Chondrocyte (in vitro differentiated cells): ENCODE results near the gene LYPD1. TPM values are rescaled to one million over a fixed set of nuclear protein-coding genes. Genes with fewer than 3 reads are reported as not detected.

Experiments
- DNase-seq: peaks from one replicate; pipeline ENCODE4 v3.0.0; 2021; ENCODE audit warnings: mixed read lengths, low spot score
- H3K27ac Mint-ChIP-seq: one replicate; pipeline ENCODE4 v1.8.0; 2021; ENCODE audit warnings: mild to moderate bottlenecking, moderate library complexity, mixed read lengths; ENCODE audit not compliant: unreplicated experiment
- H3K27me3 Mint-ChIP-seq: 2 replicates; pipeline ENCODE4 v1.8.0; 2021; ENCODE audit warnings: low read depth, mixed read lengths
- H3K36me3 Mint-ChIP-seq: 2 replicates; pipeline ENCODE4 v1.8.0; 2021; ENCODE audit warnings: low read depth, mixed read lengths
- H3K4me1 Mint-ChIP-seq: 2 replicates; pipeline ENCODE4 v1.8.0; 2021; ENCODE audit warnings: low read depth, mild to moderate bottlenecking, mixed read lengths
- H3K4me3 Mint-ChIP-seq: one replicate; pipeline ENCODE4 v1.8.0; 2021; ENCODE audit warnings: mild to moderate bottlenecking, moderate library complexity, mixed read lengths; ENCODE audit not compliant: unreplicated experiment
- H3K9me3 Mint-ChIP-seq: 2 replicates; pipeline ENCODE4 v1.8.0; 2021; ENCODE audit warnings: low read depth, mixed read lengths
- total RNA-seq: library from RNA; stranded (reverse); gene quantifications from 3 replicates; pipeline ENCODE4 v1.2.1, GENCODE V29; 2021
- TF ChIP-seq, protein P1 (sequence below): fragments of 200-600 bp; sonication (generic); IDR thresholded peaks from 2 replicates; pipeline ENCODE4 v1.5.0; 2021; ENCODE audit warnings: antibody characterized with exemption, mild to moderate bottlenecking, moderate library complexity

The LYPD1 gene
- total RNA-seq, 1 donor from 2014 or later: 5.0 TPM

DNA sequence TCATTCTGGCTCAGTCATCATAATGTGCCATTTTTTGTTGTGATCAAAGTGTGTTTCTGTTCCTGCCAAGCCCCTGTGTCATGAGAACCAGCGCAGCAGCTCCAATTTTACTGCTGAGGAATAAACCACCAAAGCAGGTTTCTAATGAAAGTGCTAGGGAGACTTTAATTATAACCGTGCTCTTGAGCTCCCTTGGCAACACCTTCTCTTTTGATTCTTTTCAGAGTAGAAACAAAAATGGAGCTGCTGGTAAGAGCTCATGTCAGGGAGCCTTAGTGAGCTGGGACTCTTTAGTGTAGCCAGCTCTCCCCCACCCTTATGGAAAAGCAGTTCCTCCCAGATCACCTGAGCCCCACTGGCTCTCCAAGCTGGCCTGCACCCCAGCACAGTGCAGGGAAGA, 74.3 kb downstream of the LYPD1 start:
- Mint-ChIP-seq H3K4me1 (no peaks in the 10 kb centered on the region), H3K4me3 (no peak overlapping the region), H3K27me3 (peaks cover 17% of the 10 kb centered on the region), H3K27ac (no peak overlapping the region), H3K9me3 (peaks cover 3% of the 10 kb centered on the region), H3K36me3 (no peaks in the 10 kb centered on the region)
- TF ChIP-seq, protein P1, sequence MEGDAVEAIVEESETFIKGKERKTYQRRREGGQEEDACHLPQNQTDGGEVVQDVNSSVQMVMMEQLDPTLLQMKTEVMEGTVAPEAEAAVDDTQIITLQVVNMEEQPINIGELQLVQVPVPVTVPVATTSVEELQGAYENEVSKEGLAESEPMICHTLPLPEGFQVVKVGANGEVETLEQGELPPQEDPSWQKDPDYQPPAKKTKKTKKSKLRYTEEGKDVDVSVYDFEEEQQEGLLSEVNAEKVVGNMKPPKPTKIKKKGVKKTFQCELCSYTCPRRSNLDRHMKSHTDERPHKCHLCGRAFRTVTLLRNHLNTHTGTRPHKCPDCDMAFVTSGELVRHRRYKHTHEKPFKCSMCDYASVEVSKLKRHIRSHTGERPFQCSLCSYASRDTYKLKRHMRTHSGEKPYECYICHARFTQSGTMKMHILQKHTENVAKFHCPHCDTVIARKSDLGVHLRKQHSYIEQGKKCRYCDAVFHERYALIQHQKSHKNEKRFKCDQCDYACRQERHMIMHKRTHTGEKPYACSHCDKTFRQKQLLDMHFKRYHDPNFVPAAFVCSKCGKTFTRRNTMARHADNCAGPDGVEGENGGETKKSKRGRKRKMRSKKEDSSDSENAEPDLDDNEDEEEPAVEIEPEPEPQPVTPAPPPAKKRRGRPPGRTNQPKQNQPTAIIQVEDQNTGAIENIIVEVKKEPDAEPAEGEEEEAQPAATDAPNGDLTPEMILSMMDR: no peak
- DNase-seq: no peak

DNA sequence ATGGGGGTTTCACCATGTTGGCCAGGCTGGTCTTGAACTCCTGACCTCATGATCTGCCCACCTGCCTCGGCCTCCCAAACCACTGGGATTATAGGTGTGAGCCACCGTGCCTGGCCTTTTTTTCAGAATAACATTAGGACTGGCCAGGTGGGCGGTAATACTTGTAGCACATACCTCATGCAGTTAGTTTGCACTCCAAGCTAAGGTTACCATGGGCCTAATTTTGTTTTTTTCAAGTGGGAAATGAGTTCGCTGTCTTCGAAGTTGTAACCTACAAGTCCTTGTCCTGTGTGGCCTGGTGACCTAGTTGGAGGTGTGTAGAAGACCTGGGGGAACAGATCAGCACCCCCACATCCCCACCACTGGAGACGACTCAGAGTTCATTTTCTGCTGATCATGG, 74.8 kb downstream of the LYPD1 start:
- H3K9me3 Mint-ChIP-seq: peaks cover 3% of the 10 kb centered on the region
- no peak overlapping the region for H3K27ac Mint-ChIP-seq
- no peaks in the 10 kb centered on the region for H3K36me3 Mint-ChIP-seq
- TF ChIP-seq, protein P1: no peak
- no peak for DNase-seq
- no peaks in the 10 kb centered on the region for H3K4me1 Mint-ChIP-seq
- peaks cover 15% of the 10 kb centered on the region for H3K27me3 Mint-ChIP-seq
- H3K4me3 Mint-ChIP-seq: no peak overlapping the region
